Measurements from ENCODE around the gene MTIF2. TPM values are rescaled to one million over a fixed set of nuclear protein-coding genes. Genes with fewer than 3 reads are reported as not detected.

Gene MTIF2
- total RNA-seq, 1 donor from 2014 or later: 24.6 TPM

- H3K9me3 Mint-ChIP-seq (ENCODE audit: unreplicated experiment): no peaks in the 10 kb centered on the region
- H3K36me3 Mint-ChIP-seq (ENCODE audit: unreplicated experiment): peaks cover 35% of the 10 kb centered on the region
These were observed 32.0 kb downstream of the MTIF2 start for GRCh38 chr2:55236992-55237543.

GRCh38 chr2:55235724-55236538 is 33.1 kb downstream of the MTIF2 start:
- H3K27ac Mint-ChIP-seq (ENCODE audit: unreplicated experiment): no peak overlapping the region
- H3K36me3 Mint-ChIP-seq (ENCODE audit: unreplicated experiment): peaks cover 35% of the 10 kb centered on the region
- H3K27me3 Mint-ChIP-seq (ENCODE audit: unreplicated experiment): no peaks in the 10 kb centered on the region
- DNase-seq (ENCODE audit: extremely low spot score, unreplicated experiment): no peak
- H3K9me3 Mint-ChIP-seq (ENCODE audit: unreplicated experiment): no peaks in the 10 kb centered on the region
- no peak overlapping the region for H3K4me3 Mint-ChIP-seq (ENCODE audit: unreplicated experiment)
- no peak for TF ChIP-seq CTCF (IDR thresholded peaks at IDR 0.05)
- H3K4me1 Mint-ChIP-seq (ENCODE audit: unreplicated experiment): peaks cover 21% of the 10 kb centered on the region

More at GRCh38 chr2:55236992-55237543, 32.0 kb downstream of the MTIF2 start:
- Mint-ChIP-seq H3K27me3 (ENCODE audit: unreplicated experiment) (no peaks in the 10 kb centered on the region), H3K4me3 (ENCODE audit: unreplicated experiment) (no peak overlapping the region), H3K4me1 (ENCODE audit: unreplicated experiment) (peaks cover 16% of the 10 kb centered on the region), H3K27ac (ENCODE audit: unreplicated experiment) (no peak overlapping the region)
- TF ChIP-seq CTCF (IDR thresholded peaks at IDR 0.05): no peak
- DNase-seq (ENCODE audit: extremely low spot score, unreplicated experiment): no peak

- H3K4me1 Mint-ChIP-seq (ENCODE audit: unreplicated experiment): peaks cover 37% of the 10 kb centered on the region
- no peak for DNase-seq (ENCODE audit: extremely low spot score, unreplicated experiment)
- no peaks in the 10 kb centered on the region for H3K27me3 Mint-ChIP-seq (ENCODE audit: unreplicated experiment)
- H3K4me3 Mint-ChIP-seq (ENCODE audit: unreplicated experiment): peak overlapping the region; percentile 95
- peak overlapping the region; percentile 96 for H3K27ac Mint-ChIP-seq (ENCODE audit: unreplicated experiment)
- H3K9me3 Mint-ChIP-seq (ENCODE audit: unreplicated experiment): no peaks in the 10 kb centered on the region
- TF ChIP-seq CTCF (IDR thresholded peaks at IDR 0.05): no peak
- H3K36me3 Mint-ChIP-seq (ENCODE audit: unreplicated experiment): peaks cover 30% of the 10 kb centered on the region
These were observed 35.4 kb downstream of the MTIF2 start for GRCh38 chr2:55233658-55233940.

GRCh38 chr2:55232863-55233657 is 36.0 kb downstream of the MTIF2 start:
- Mint-ChIP-seq H3K4me1 (ENCODE audit: unreplicated experiment) (peaks cover 39% of the 10 kb centered on the region), H3K9me3 (ENCODE audit: unreplicated experiment) (no peaks in the 10 kb centered on the region), H3K27me3 (ENCODE audit: unreplicated experiment) (no peaks in the 10 kb centered on the region), H3K27ac (ENCODE audit: unreplicated experiment) (peak overlapping the region; percentile 96), H3K4me3 (ENCODE audit: unreplicated experiment) (peak overlapping the region; percentile 95), H3K36me3 (ENCODE audit: unreplicated experiment) (peaks cover 28% of the 10 kb centered on the region)
- no peak for TF ChIP-seq CTCF (IDR thresholded peaks at IDR 0.05)
- DNase-seq (ENCODE audit: extremely low spot score, unreplicated experiment): no peak

Measured in osteocyte (in vitro differentiated cells).